Endodermal cell (in vitro differentiated cells): ENCODE measurements around the gene UGT1A4. TPM values are rescaled to one million over a fixed set of nuclear protein-coding genes. Genes with fewer than 3 reads are reported as not detected.

Source experiments
- DNase-seq: peaks from one replicate; pipeline ENCODE4 v3.0.0-alpha.2; 2017
- H3K27ac ChIP-seq: 2 replicates; pipeline ENCODE4 v1.5.1; 2013; ENCODE audit warnings: mild to moderate bottlenecking, low read depth, low read length, moderate library complexity
- H3K27me3 ChIP-seq: 2 replicates; pipeline ENCODE4 v1.6.1; 2013; ENCODE audit warnings: mild to moderate bottlenecking, low read length, moderate library complexity; ENCODE audit not compliant: insufficient read depth, control insufficient read depth, poor library complexity, severe bottlenecking
- H3K36me3 ChIP-seq: 2 replicates; pipeline ENCODE4 v1.7.0; 2013; ENCODE audit warnings: mild to moderate bottlenecking, low read length, moderate library complexity; ENCODE audit not compliant: control insufficient read depth, insufficient read depth
- H3K4me1 ChIP-seq: one replicate; pipeline ENCODE4 v1.7.0; 2013; ENCODE audit warnings: low read length; ENCODE audit not compliant: control insufficient read depth, insufficient read depth
- H3K4me3 ChIP-seq: 2 replicates; pipeline ENCODE4 v1.5.1; 2013; ENCODE audit warnings: mild to moderate bottlenecking, low read length, moderate library complexity
- H3K9ac ChIP-seq: 2 replicates; pipeline ENCODE4 v1.6.1; 2013; ENCODE audit warnings: mild to moderate bottlenecking, low read length, moderate library complexity; ENCODE audit not compliant: poor library complexity, severe bottlenecking; ENCODE audit errors: extremely low read depth
- H3K9me3 ChIP-seq: 2 replicates; pipeline ENCODE4 v1.6.1; 2013; ENCODE audit warnings: mild to moderate bottlenecking, low read length, moderate library complexity; ENCODE audit not compliant: control insufficient read depth
- H3K27ac Mint-ChIP-seq: 2 replicates; pipeline ENCODE4 v1.8.0; 2020; ENCODE audit warnings: mixed read lengths
- H3K27me3 Mint-ChIP-seq: 2 replicates; pipeline ENCODE4 v1.8.0; 2021; ENCODE audit warnings: mild to moderate bottlenecking, mixed read lengths; ENCODE audit not compliant: insufficient read depth
- H3K36me3 Mint-ChIP-seq: 2 replicates; pipeline ENCODE4 v1.8.0; 2020; ENCODE audit warnings: low read depth, mixed read lengths
- H3K4me1 Mint-ChIP-seq: 2 replicates; pipeline ENCODE4 v1.8.0; 2020; ENCODE audit warnings: mixed read lengths
- H3K4me3 Mint-ChIP-seq: 2 replicates; pipeline ENCODE4 v1.8.0; 2020; ENCODE audit warnings: mild to moderate bottlenecking, moderate library complexity, mixed read lengths
- H3K9me3 Mint-ChIP-seq: 2 replicates; pipeline ENCODE4 v1.8.0; 2020; ENCODE audit warnings: mild to moderate bottlenecking, mixed read lengths
- WGBS, 2 experiments: methylation state at CpG; one replicate each; pipeline versions ENCODE4 v1.1.5 to v1.1.7; 2013; ENCODE audit warnings: missing lambda C conversion rate in 2 of 2, mixed read lengths in 1 of 2; ENCODE audit not compliant: insufficient coverage in 1 of 2, insufficient read length in 1 of 2; 5-methylcytosine and 5-hydroxymethylcytosine counted together
- total RNA-seq, 2 donors: library from RNA; stranded (reverse); fragmentation: NEBNext Ultra II Directional in 1 of 2; extraction: Animal tissue kit (Norgen Biotek cat#: 25700) in 1 of 2; gene quantifications; 2 replicates in 1 of 2; 3 replicates in 1 of 2; pipeline ENCODE4 v1.2.1, GENCODE V29; 2021
- TF ChIP-seq, protein P1 (sequence below): fragments of 200-600 bp; sonication (generic); conservative IDR thresholded peaks from 2 replicates; pipeline ENCODE4 v1.5.0; 2021; ENCODE audit warnings: antibody characterized with exemption, mild to moderate bottlenecking

Gene UGT1A4
- total RNA-seq, 2 donors from 2014 or later = not detected

DNA sequence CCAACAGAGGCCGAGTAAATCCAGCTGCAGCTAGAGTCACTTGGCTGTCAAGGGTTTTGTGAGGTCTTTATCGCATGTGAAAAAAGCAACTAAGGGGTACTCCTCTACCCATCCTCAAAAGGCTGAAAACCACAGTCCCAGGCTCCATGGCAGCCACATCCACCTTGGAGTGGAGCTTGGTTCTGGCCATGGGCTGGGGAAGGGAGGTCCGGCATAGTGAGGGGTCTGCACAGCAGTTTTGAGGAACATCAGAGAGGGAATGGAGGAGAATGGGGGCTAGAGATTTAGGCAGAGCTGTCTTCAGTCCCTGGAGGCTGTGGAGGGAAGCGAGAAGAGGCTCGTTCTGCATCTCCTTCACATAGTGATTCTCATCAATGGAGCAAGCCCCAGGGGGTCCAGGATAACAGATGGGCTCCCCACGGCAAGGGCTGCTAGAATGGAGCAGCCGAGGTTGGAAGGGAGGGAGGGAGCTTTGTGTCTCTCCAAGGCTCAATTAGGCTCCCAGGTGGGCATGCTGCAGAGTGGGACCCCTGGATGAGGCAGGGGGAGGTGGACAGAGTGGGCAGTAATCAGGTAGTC lies 80.6 kb downstream of the UGT1A4 start:
- peaks cover 3% of the 10 kb centered on the region for H3K9me3 Mint-ChIP-seq
- Histone ChIP-seq H3K4me3 (no peak overlapping the region), H3K9me3 (no peaks in the 10 kb centered on the region), H3K36me3 (no peaks in the 10 kb centered on the region), H3K4me1 (no peaks in the 10 kb centered on the region), H3K9ac (no peak overlapping the region), H3K27me3 (no peaks in the 10 kb centered on the region), H3K27ac (no peak overlapping the region)
- DNase-seq = peak; percentile 69
- H3K4me1 Mint-ChIP-seq = no peaks in the 10 kb centered on the region
- TF ChIP-seq, protein P1, sequence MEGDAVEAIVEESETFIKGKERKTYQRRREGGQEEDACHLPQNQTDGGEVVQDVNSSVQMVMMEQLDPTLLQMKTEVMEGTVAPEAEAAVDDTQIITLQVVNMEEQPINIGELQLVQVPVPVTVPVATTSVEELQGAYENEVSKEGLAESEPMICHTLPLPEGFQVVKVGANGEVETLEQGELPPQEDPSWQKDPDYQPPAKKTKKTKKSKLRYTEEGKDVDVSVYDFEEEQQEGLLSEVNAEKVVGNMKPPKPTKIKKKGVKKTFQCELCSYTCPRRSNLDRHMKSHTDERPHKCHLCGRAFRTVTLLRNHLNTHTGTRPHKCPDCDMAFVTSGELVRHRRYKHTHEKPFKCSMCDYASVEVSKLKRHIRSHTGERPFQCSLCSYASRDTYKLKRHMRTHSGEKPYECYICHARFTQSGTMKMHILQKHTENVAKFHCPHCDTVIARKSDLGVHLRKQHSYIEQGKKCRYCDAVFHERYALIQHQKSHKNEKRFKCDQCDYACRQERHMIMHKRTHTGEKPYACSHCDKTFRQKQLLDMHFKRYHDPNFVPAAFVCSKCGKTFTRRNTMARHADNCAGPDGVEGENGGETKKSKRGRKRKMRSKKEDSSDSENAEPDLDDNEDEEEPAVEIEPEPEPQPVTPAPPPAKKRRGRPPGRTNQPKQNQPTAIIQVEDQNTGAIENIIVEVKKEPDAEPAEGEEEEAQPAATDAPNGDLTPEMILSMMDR = no peak
- H3K27ac Mint-ChIP-seq = no peak overlapping the region
- H3K27me3 Mint-ChIP-seq = peaks cover 11% of the 10 kb centered on the region
- no peak overlapping the region for H3K4me3 Mint-ChIP-seq
- 69 to 92% methylated on average over 2 to 7 of the region's 7 CpGs for WGBS, 2 experiments
- no peaks in the 10 kb centered on the region for H3K36me3 Mint-ChIP-seq

DNA sequence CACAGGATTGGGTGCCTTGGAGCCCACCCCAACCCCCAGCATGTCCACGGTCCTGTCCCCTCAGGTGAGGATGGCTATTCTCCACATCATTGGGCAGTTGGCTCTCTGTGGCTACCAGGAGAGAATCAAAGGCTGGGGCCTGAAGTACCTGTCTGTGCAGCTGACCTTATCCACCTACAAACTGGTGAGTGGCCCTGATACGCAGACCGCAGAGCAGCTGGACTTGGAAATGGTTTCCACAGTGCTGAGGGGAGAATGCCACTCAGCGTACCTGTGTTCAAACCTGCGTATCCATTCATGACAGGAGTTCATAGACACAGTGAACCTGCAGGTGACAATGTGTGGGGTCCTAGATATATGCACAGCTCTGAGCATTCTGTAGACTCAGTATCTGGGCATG lies 81.2 kb downstream of the UGT1A4 start:
- Histone ChIP-seq H3K27me3 (no peaks in the 10 kb centered on the region), H3K9ac (no peak overlapping the region), H3K4me1 (no peaks in the 10 kb centered on the region), H3K4me3 (no peak overlapping the region), H3K27ac (no peak overlapping the region), H3K9me3 (no peaks in the 10 kb centered on the region), H3K36me3 (no peaks in the 10 kb centered on the region)
- Mint-ChIP-seq H3K9me3 (peaks cover 3% of the 10 kb centered on the region), H3K36me3 (no peaks in the 10 kb centered on the region), H3K4me3 (no peak overlapping the region), H3K4me1 (no peaks in the 10 kb centered on the region), H3K27me3 (peaks cover 14% of the 10 kb centered on the region), H3K27ac (no peak overlapping the region)
- DNase-seq = peak; percentile 10
- 42 to 71% methylated on average over 2 to 5 of the region's 5 CpGs for WGBS, 2 experiments
- TF ChIP-seq, protein P1 = no peak

DNA sequence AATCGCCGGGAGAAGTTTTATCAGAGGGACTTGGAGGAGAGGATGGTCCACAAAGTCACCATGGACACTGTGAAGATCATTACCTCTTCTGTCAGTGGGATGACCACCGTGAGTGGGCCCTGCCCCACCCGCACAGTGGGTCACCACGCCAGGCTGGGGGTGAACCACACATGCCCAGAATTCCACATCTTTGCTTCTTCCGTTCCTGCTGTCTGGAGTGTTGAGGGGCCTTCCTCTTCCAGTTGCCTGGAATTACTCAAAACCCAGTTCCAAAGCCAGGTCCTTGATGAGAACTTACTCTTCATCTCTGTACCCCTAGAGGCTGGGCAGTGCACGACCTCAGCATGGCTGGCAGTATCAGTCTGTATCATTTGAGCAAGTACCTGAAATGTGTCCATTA lies 81.7 kb downstream of the UGT1A4 start:
- H3K27me3 Mint-ChIP-seq = peaks cover 14% of the 10 kb centered on the region
- no peaks in the 10 kb centered on the region for H3K27me3 ChIP-seq
- peak; percentile 23 for DNase-seq
- H3K4me3 ChIP-seq = no peak overlapping the region
- no peak overlapping the region for H3K27ac ChIP-seq
- H3K27ac Mint-ChIP-seq = no peak overlapping the region
- no peak overlapping the region for H3K4me3 Mint-ChIP-seq
- TF ChIP-seq, protein P1 = no peak
- 93 to 94% methylated on average over 3 to 7 of the region's 7 CpGs for WGBS, 2 experiments
- H3K9me3 Mint-ChIP-seq = peaks cover 3% of the 10 kb centered on the region
- no peaks in the 10 kb centered on the region for H3K36me3 Mint-ChIP-seq
- no peaks in the 10 kb centered on the region for H3K4me1 Mint-ChIP-seq
- H3K9me3 ChIP-seq = no peaks in the 10 kb centered on the region
- no peaks in the 10 kb centered on the region for H3K36me3 ChIP-seq
- no peaks in the 10 kb centered on the region for H3K4me1 ChIP-seq
- H3K9ac ChIP-seq = no peak overlapping the region
